ENCODE results near the gene HMX1. TPM values are rescaled to one million over a fixed set of nuclear protein-coding genes. Genes with fewer than 3 reads are reported as not detected.
A peak's percentile ranks its signal among the peaks of the same experiment; 100 is the strongest.

HMX1 gene
- polyA plus RNA-seq, 1 of the 3 experiments (the other 2 are of a cell fraction) = 0.20 TPM

GRCh38 chr4:8919651-8920288 is 48.1 kb upstream of the HMX1 start (continued):
- no peak for TF ChIP-seq IRF3 (IDR thresholded peaks at IDR 0.05; ENCODE audit: low read depth, low read length)
- no peak for TF ChIP-seq FOSL2 (IDR thresholded peaks at IDR 0.05; ENCODE audit: borderline replicate concordance, low read depth)
- TF ChIP-seq RFX5 (IDR thresholded peaks at IDR 0.05; ENCODE audit: low read length) = no peak
- no peak for TF ChIP-seq TEAD4 (IDR thresholded peaks at IDR 0.05; ENCODE audit: borderline replicate concordance, insufficient read depth)
- no peak for TF ChIP-seq FOXM1 (IDR thresholded peaks at IDR 0.05; ENCODE audit: low read depth)
- TF ChIP-seq RAD21 (IDR thresholded peaks at IDR 0.05; ENCODE audit: low read length) = no peak
- no peak for TF ChIP-seq SMC3 (IDR thresholded peaks at IDR 0.05; ENCODE audit: low read depth, low read length)
- TF ChIP-seq YY1 (IDR thresholded peaks at IDR 0.05; ENCODE audit: low read depth) = no peak
- TF ChIP-seq MXI1 (IDR thresholded peaks at IDR 0.05; ENCODE audit: low read depth, low read length) = no peak

- ChIA-PET CTCF (interaction anchor here (0.5 to 5.8 kb wide), 53 partner anchors 10 to 490 kb away, joined by 3 to 89 read pairs (median 4); no protein-coding TSS in a partner anchor), POLR2A (no interaction called here)
- H3K27me3 ChIP-seq (ENCODE audit: insufficient read depth) = no peaks in the 10 kb centered on the region
- no peaks in the 10 kb centered on the region for H3K79me2 ChIP-seq (ENCODE audit: insufficient read depth)
- H3K9me3 ChIP-seq = no peaks in the 10 kb centered on the region
- no peak for TF ChIP-seq POLR2AphosphoS5 (IDR thresholded peaks at IDR 0.05; ENCODE audit: low read depth, low read length)
- no peak for TF ChIP-seq MXI1 (IDR thresholded peaks at IDR 0.05; ENCODE audit: low read depth, low read length)
- TF ChIP-seq USF2 (IDR thresholded peaks at IDR 0.05; ENCODE audit: borderline replicate concordance, low read depth, low read length) = no peak
- no peak for TF ChIP-seq PBX3 (IDR thresholded peaks at IDR 0.05)
- TF ChIP-seq RAD21 (IDR thresholded peaks at IDR 0.05; ENCODE audit: low read length) = peak; percentile 92
- TF ChIP-seq SMC3 (IDR thresholded peaks at IDR 0.05; ENCODE audit: low read depth, low read length) = peak; percentile 75
- TF ChIP-seq CTCF (IDR thresholded peaks at IDR 0.05) = peak; percentile 64
- no peak for TF ChIP-seq RXRA (IDR thresholded peaks at IDR 0.05; ENCODE audit: borderline replicate concordance, low read depth)
- DNase-seq = peak; percentile 93
- no peaks in the 10 kb centered on the region; a peak in 1 of 4 replicates for H3K4me1 ChIP-seq (ENCODE audit: control insufficient read depth in 1 of 2, insufficient read depth in 2 of 2, low read depth in 1 of 2, low read length in 1 of 2)
- no peak overlapping the region for H3K4me3 ChIP-seq (ENCODE audit: low read depth in 2 of 2, low read length in 1 of 2)
- WGBS (ENCODE audit: low lambda C conversion rate) = 10% methylated on average over 16 of the region's 20 CpGs
- no peak overlapping the region for H2AFZ ChIP-seq (ENCODE audit: low read depth)
- H3K9me2 ChIP-seq = no peaks in the 10 kb centered on the region
- H3F3A ChIP-seq (replicated peaks; ENCODE audit: insufficient read depth) = no peaks in the 10 kb centered on the region
- H3K9ac ChIP-seq = no peak overlapping the region
- H4K20me1 ChIP-seq (ENCODE audit: insufficient read depth) = no peaks in the 10 kb centered on the region
- no peak overlapping the region for H3K4me2 ChIP-seq
- H3K27ac ChIP-seq (ENCODE audit: low read depth in 2 of 2, low read length in 1 of 2) = no peak overlapping the region
- no peaks in the 10 kb centered on the region for H3K36me3 ChIP-seq (replicated peaks in 1 of 2; ENCODE audit: control insufficient read depth in 1 of 2, insufficient read depth in 2 of 2, low read length in 1 of 2)
Measured at GRCh38 chr4:8917868-8918783, 46.5 kb upstream of the HMX1 start.

Data from SK-N-SH (cell line).